GM12801 (cell line): ENCODE data around the gene SNX19.

Source experiments
- TF ChIP-seq, protein P1 (sequence below): IDR thresholded peaks from one replicate; pipeline ENCODE4 v1.5.1; 2011; ENCODE audit warnings: control low read depth; ENCODE audit not compliant: insufficient read length; ENCODE audit errors: extremely low read depth

SNX19 gene

DNA sequence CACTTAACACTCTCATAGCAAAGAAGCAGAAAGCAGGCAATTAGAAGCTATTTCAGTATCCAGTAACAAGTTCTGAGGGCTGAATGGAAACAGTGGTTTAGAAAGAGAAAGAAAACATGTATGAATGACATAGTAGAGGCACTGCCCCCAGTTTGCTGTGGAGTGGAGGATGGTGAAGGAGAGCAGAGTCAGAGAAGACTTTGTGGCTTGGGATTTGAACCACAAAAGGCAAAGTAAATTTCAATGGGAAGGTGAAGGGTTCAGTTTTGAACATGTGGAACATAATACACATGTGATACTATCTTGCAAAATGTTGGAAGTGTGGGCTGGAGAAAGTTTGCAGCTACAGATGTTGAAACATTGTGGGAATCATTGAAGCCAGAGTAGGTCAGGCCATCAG, 81.4 kb downstream of the SNX19 start:
- TF ChIP-seq, protein P1, sequence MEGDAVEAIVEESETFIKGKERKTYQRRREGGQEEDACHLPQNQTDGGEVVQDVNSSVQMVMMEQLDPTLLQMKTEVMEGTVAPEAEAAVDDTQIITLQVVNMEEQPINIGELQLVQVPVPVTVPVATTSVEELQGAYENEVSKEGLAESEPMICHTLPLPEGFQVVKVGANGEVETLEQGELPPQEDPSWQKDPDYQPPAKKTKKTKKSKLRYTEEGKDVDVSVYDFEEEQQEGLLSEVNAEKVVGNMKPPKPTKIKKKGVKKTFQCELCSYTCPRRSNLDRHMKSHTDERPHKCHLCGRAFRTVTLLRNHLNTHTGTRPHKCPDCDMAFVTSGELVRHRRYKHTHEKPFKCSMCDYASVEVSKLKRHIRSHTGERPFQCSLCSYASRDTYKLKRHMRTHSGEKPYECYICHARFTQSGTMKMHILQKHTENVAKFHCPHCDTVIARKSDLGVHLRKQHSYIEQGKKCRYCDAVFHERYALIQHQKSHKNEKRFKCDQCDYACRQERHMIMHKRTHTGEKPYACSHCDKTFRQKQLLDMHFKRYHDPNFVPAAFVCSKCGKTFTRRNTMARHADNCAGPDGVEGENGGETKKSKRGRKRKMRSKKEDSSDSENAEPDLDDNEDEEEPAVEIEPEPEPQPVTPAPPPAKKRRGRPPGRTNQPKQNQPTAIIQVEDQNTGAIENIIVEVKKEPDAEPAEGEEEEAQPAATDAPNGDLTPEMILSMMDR = no peak

DNA sequence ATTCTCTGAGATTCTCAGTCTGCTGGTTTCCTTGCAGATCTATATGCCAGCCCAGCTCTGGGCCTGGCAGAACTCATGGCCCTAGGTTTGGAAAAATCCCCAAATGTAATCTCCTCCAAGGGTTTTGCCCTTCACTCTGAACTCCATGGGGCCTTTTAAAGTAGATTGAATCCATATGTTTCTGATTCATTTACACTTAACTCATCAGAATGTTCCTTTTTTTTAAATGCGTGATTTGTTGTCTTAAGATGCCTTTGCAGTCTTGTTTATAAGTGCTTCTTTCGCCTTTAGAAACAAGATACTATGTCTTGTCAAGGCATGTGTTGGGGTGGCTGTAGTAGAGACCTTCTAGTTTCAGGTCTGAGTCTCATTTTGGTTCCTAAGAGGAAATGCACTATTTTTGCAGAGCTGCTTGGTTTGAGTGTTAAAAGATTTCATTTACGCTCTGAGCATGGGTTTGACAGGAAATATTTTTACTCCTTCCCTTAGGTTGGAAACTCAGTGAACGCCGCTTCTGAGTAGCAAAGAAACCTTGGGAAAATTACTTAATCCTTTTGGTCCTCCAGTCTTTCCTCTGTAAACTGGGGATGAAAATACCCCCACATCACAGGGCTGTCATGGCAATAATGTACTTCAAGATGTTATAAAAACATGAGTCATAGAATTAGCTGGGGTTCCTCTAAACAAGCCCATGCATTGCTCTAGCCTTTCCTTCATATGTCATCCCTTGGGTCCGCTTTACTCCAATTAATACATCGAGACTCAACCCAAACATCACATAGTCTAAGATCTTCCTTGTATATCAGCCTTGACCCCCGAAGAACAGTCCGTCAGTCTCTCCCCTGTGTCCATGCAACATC, 83.5 kb downstream of the SNX19 start:
- TF ChIP-seq, protein P1 = no peak

DNA sequence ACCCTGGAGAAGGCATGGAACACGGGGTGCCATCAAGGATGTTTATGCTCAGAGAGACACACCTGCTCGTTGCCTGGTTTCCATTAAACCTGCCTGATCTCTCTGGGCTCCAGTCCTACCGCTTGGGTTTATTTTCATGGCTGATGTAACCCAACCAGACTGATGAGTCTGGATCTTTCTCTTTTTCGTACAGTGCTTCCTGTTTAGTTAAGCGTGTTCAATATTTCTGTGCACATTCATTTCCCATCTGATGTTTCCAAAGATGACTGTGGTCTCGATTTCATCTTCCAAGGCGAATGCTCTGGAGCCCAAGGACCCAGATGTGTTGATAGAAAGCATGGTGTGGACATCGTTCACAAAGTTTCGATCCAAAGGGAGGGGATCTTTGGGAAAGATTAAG, 84.3 kb downstream of the SNX19 start:
- TF ChIP-seq, protein P1 = no peak

DNA sequence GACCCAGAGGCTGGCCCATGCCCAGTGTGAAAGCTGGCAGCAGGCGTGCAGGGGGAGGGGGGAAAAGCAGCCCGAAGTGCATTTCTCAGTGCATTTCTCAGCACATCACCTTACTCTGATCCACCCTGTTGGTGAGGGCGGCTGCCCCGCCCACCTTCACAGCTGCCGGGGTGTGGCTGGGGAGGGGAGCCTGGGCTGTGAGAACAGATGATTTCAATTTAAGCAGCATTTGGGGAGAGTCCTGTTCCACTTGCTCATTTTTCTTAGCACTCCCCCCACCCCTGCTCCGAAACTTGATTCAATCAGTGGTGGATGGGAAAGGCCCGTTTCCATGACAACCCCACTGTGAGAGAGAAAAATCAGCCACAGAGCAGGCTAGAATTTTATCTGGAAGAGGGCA, 84.8 kb downstream of the SNX19 start:
- TF ChIP-seq, protein P1 = no peak

DNA sequence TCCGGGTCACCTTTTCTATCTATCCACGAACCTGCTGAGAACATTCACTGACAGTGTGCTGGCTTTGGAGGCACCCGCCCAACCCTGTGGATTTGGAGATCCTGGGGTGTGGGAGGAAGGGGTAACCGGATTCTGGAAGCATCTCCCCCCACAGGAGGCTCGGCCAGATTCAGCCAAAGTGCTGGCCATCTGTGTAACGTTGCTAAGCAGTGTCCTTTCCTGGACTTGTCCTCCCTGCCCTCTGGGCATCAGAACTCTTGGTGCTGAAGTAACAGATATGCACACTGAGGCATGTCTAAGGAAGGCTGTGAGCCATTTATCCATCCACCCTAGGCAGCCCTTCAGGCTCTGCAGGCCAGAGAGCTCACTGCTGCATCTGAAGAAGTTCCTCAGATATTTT, 85.7 kb downstream of the SNX19 start:
- TF ChIP-seq, protein P1 = no peak

- TF ChIP-seq, protein P1 = no peak
Measured at GRCh38 chr11:130829920-130830511, 86.3 kb downstream of the SNX19 start.

DNA sequence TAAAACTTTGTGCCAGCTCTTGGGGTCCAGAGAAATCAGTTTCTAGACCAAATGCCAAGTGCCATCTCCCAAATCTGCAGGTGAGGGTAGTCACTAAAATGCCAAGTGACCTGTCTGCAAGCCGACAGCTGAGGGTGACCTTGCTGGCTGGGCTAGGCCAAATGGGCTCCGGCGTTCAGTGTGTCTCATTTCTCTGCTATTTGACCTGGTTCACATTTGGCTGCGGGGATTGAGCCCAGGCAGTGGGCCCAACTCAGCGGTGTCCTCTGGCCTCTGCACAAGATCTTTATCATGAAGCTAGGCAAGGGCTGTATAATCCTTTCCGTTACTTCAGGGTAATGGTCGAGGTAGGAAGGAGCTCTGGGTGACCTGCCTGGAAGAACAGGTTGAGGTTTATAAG, 87.5 kb downstream of the SNX19 start:
- TF ChIP-seq, protein P1 = no peak
